Endodermal cell (in vitro differentiated cells): ENCODE data around the gene MINDY4. TPM values are rescaled to one million over a fixed set of nuclear protein-coding genes. Genes with fewer than 3 reads are reported as not detected.

Source experiments
- DNase-seq: peaks from one replicate; pipeline ENCODE4 v3.0.0-alpha.2; 2017
- H3K27ac ChIP-seq: 2 replicates; pipeline ENCODE4 v1.5.1; 2013; ENCODE audit warnings: mild to moderate bottlenecking, low read depth, low read length, moderate library complexity
- H3K27me3 ChIP-seq: 2 replicates; pipeline ENCODE4 v1.6.1; 2013; ENCODE audit warnings: mild to moderate bottlenecking, low read length, moderate library complexity; ENCODE audit not compliant: insufficient read depth, control insufficient read depth, poor library complexity, severe bottlenecking
- H3K36me3 ChIP-seq: 2 replicates; pipeline ENCODE4 v1.7.0; 2013; ENCODE audit warnings: mild to moderate bottlenecking, low read length, moderate library complexity; ENCODE audit not compliant: control insufficient read depth, insufficient read depth
- H3K4me1 ChIP-seq: one replicate; pipeline ENCODE4 v1.7.0; 2013; ENCODE audit warnings: low read length; ENCODE audit not compliant: control insufficient read depth, insufficient read depth
- H3K4me3 ChIP-seq: 2 replicates; pipeline ENCODE4 v1.5.1; 2013; ENCODE audit warnings: mild to moderate bottlenecking, low read length, moderate library complexity
- H3K9ac ChIP-seq: 2 replicates; pipeline ENCODE4 v1.6.1; 2013; ENCODE audit warnings: mild to moderate bottlenecking, low read length, moderate library complexity; ENCODE audit not compliant: poor library complexity, severe bottlenecking; ENCODE audit errors: extremely low read depth
- H3K9me3 ChIP-seq: 2 replicates; pipeline ENCODE4 v1.6.1; 2013; ENCODE audit warnings: mild to moderate bottlenecking, low read length, moderate library complexity; ENCODE audit not compliant: control insufficient read depth
- H3K27ac Mint-ChIP-seq: 2 replicates; pipeline ENCODE4 v1.8.0; 2020; ENCODE audit warnings: mixed read lengths
- H3K27me3 Mint-ChIP-seq: 2 replicates; pipeline ENCODE4 v1.8.0; 2021; ENCODE audit warnings: mild to moderate bottlenecking, mixed read lengths; ENCODE audit not compliant: insufficient read depth
- H3K36me3 Mint-ChIP-seq: 2 replicates; pipeline ENCODE4 v1.8.0; 2020; ENCODE audit warnings: low read depth, mixed read lengths
- H3K4me1 Mint-ChIP-seq: 2 replicates; pipeline ENCODE4 v1.8.0; 2020; ENCODE audit warnings: mixed read lengths
- H3K4me3 Mint-ChIP-seq: 2 replicates; pipeline ENCODE4 v1.8.0; 2020; ENCODE audit warnings: mild to moderate bottlenecking, moderate library complexity, mixed read lengths
- H3K9me3 Mint-ChIP-seq: 2 replicates; pipeline ENCODE4 v1.8.0; 2020; ENCODE audit warnings: mild to moderate bottlenecking, mixed read lengths
- CTCF ChIP-seq: fragments of 200-600 bp; sonication (generic); conservative IDR thresholded peaks from 2 replicates; pipeline ENCODE4 v1.5.0; 2021; ENCODE audit warnings: antibody characterized with exemption, mild to moderate bottlenecking
- WGBS, 2 experiments: methylation state at CpG; one replicate each; pipeline versions ENCODE4 v1.1.5 to v1.1.7; 2013; ENCODE audit warnings: missing lambda C conversion rate in 2 of 2, mixed read lengths in 1 of 2; ENCODE audit not compliant: insufficient coverage in 1 of 2, insufficient read length in 1 of 2; 5-methylcytosine and 5-hydroxymethylcytosine counted together
- total RNA-seq, 2 donors: library from RNA; stranded (reverse); fragmentation: NEBNext Ultra II Directional in 1 of 2; extraction: Animal tissue kit (Norgen Biotek cat#: 25700) in 1 of 2; gene quantifications; 2 replicates in 1 of 2; 3 replicates in 1 of 2; pipeline ENCODE4 v1.2.1, GENCODE V29; 2021

The MINDY4 gene
- total RNA-seq, 2 donors from 2014 or later, result 7.2 to 8.1 TPM

- Histone ChIP-seq H3K36me3 (no peaks in the 10 kb centered on the region), H3K4me1 (peaks cover 17% of the 10 kb centered on the region), H3K9me3 (no peaks in the 10 kb centered on the region), H3K27me3 (no peaks in the 10 kb centered on the region), H3K4me3 (no peak overlapping the region), H3K9ac (no peak overlapping the region), H3K27ac (no peak overlapping the region)
- Mint-ChIP-seq H3K4me3 (no peak overlapping the region), H3K9me3 (no peaks in the 10 kb centered on the region), H3K4me1 (peaks cover 22% of the 10 kb centered on the region), H3K27ac (no peak overlapping the region), H3K36me3 (no peaks in the 10 kb centered on the region), H3K27me3 (peaks cover 1% of the 10 kb centered on the region)
- DNase-seq, result no peak
- TF ChIP-seq CTCF, result no peak
- WGBS, 2 experiments, result 87 to 89% methylated on average over 9 to 11 of the region's 11 CpGs
Measured at GRCh38 chr7:30910411-30911073, 139.3 kb downstream of the MINDY4 start.

- H3K27me3 ChIP-seq, result no peaks in the 10 kb centered on the region
- Mint-ChIP-seq H3K36me3 (no peaks in the 10 kb centered on the region), H3K4me3 (no peak overlapping the region), H3K27me3 (peaks cover 1% of the 10 kb centered on the region), H3K9me3 (no peaks in the 10 kb centered on the region), H3K27ac (no peak overlapping the region), H3K4me1 (peaks cover 22% of the 10 kb centered on the region)
- H3K4me1 ChIP-seq, result peaks cover 16% of the 10 kb centered on the region
- H3K4me3 ChIP-seq, result no peak overlapping the region
- no peaks in the 10 kb centered on the region for H3K9me3 ChIP-seq
- no peak for DNase-seq
- no peak for TF ChIP-seq CTCF
- H3K9ac ChIP-seq, result no peak overlapping the region
- 89 to 94% methylated on average over 9 to 11 of the region's 11 CpGs for WGBS, 2 experiments
- H3K36me3 ChIP-seq, result no peaks in the 10 kb centered on the region
- H3K27ac ChIP-seq, result no peak overlapping the region
Measured at GRCh38 chr7:30911133-30911532, 139.9 kb downstream of the MINDY4 start.

- no peak within 1 kb of the TSS for H3K4me3 Mint-ChIP-seq
- 58 to 81% methylated on average over 2 to 12 of the region's 12 CpGs for WGBS, 2 experiments
- peaks cover 1% of the 10 kb centered on the region for H3K27me3 Mint-ChIP-seq
- no peaks in the 10 kb centered on the region for H3K9me3 ChIP-seq
- no peak for DNase-seq
- H3K4me1 Mint-ChIP-seq, result peaks cover 20% of the 10 kb centered on the region
- H3K27me3 ChIP-seq, result no peaks in the 10 kb centered on the region
- H3K9ac ChIP-seq, result no peak within 1 kb of the TSS
- no peak within 1 kb of the TSS for H3K27ac Mint-ChIP-seq
- H3K36me3 Mint-ChIP-seq, result no peaks in the 10 kb centered on the region
- H3K4me1 ChIP-seq, result peaks cover 13% of the 10 kb centered on the region
- no peaks in the 10 kb centered on the region for H3K9me3 Mint-ChIP-seq
- no peak for TF ChIP-seq CTCF
- H3K36me3 ChIP-seq, result no peaks in the 10 kb centered on the region
- no peak within 1 kb of the TSS for H3K4me3 ChIP-seq
- H3K27ac ChIP-seq, result no peak within 1 kb of the TSS
Measured at GRCh38 chr7:30911561-30911969, 140.3 kb downstream of the MINDY4 start, which contains the start of gene AQP1. Gene AQP1, plus strand, starts transcription at chr7:30911853. Its CDS starts 57 bp downstream, at chr7:30911910.
